Panc1 (cell line): ENCODE results near the gene IL34.

ENCODE experiments used
- POLR2AphosphoS5 ChIP-seq: IDR thresholded peaks from 2 replicates; pipeline ENCODE4 v1.6.1; 2012; ENCODE audit warnings: mild to moderate bottlenecking, low read depth, low read length, moderate library complexity
- SIN3A ChIP-seq: IDR thresholded peaks from 2 replicates; pipeline ENCODE4 v1.6.1; 2012; ENCODE audit warnings: low read depth, mild to moderate bottlenecking, low read length, moderate library complexity, borderline replicate concordance; ENCODE audit not compliant: insufficient read depth
- TCF7L2 ChIP-seq: IDR thresholded peaks from 2 replicates; pipeline ENCODE4 v1.6.1; 2011; ENCODE audit warnings: mild to moderate bottlenecking, low read depth, low read length, inconsistent platforms
- TF ChIP-seq, protein P1 (sequence below): fragments of 450-650 bp; IDR thresholded peaks from 2 replicates; pipeline ENCODE4 v1.5.1; 2017; ENCODE audit warnings: mild to moderate bottlenecking
- TF ChIP-seq, protein P2 (sequence below), 2 experiments: IDR thresholded peaks; 2 replicates each; pipeline ENCODE4 v1.6.1; 2011 to 2012; ENCODE audit warnings: low read depth in 2 of 2, control low read depth in 1 of 2, low read length in 1 of 2, mild to moderate bottlenecking in 1 of 2, moderate library complexity in 1 of 2; ENCODE audit not compliant: insufficient read depth in 1 of 2

GRCh38 chr16:70665113-70665694 lies 18.8 kb downstream of the IL34 start:
- TF ChIP-seq, protein P1, sequence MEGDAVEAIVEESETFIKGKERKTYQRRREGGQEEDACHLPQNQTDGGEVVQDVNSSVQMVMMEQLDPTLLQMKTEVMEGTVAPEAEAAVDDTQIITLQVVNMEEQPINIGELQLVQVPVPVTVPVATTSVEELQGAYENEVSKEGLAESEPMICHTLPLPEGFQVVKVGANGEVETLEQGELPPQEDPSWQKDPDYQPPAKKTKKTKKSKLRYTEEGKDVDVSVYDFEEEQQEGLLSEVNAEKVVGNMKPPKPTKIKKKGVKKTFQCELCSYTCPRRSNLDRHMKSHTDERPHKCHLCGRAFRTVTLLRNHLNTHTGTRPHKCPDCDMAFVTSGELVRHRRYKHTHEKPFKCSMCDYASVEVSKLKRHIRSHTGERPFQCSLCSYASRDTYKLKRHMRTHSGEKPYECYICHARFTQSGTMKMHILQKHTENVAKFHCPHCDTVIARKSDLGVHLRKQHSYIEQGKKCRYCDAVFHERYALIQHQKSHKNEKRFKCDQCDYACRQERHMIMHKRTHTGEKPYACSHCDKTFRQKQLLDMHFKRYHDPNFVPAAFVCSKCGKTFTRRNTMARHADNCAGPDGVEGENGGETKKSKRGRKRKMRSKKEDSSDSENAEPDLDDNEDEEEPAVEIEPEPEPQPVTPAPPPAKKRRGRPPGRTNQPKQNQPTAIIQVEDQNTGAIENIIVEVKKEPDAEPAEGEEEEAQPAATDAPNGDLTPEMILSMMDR = no peak
- no peak for TF ChIP-seq POLR2AphosphoS5
- no peak for TF ChIP-seq TCF7L2
- TF ChIP-seq, protein P2, sequence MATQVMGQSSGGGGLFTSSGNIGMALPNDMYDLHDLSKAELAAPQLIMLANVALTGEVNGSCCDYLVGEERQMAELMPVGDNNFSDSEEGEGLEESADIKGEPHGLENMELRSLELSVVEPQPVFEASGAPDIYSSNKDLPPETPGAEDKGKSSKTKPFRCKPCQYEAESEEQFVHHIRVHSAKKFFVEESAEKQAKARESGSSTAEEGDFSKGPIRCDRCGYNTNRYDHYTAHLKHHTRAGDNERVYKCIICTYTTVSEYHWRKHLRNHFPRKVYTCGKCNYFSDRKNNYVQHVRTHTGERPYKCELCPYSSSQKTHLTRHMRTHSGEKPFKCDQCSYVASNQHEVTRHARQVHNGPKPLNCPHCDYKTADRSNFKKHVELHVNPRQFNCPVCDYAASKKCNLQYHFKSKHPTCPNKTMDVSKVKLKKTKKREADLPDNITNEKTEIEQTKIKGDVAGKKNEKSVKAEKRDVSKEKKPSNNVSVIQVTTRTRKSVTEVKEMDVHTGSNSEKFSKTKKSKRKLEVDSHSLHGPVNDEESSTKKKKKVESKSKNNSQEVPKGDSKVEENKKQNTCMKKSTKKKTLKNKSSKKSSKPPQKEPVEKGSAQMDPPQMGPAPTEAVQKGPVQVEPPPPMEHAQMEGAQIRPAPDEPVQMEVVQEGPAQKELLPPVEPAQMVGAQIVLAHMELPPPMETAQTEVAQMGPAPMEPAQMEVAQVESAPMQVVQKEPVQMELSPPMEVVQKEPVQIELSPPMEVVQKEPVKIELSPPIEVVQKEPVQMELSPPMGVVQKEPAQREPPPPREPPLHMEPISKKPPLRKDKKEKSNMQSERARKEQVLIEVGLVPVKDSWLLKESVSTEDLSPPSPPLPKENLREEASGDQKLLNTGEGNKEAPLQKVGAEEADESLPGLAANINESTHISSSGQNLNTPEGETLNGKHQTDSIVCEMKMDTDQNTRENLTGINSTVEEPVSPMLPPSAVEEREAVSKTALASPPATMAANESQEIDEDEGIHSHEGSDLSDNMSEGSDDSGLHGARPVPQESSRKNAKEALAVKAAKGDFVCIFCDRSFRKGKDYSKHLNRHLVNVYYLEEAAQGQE (IDR thresholded peaks at IDR 0.05; ENCODE audit: insufficient read depth in 1 of 2, low read depth in 2 of 2, low read length in 1 of 2) = no peak
- no peak for TF ChIP-seq SIN3A
